Mesenchymal stem cell (in vitro differentiated cells and primary cell): ENCODE measurements around the gene JPH3.
"Not testable (repeated sequence)": the region's sequence is repeated elsewhere in the genome, so short reads cannot be mapped to it uniquely, and the experiment has no call there.

Experiments
- DNase-seq: peaks from one replicate; pipeline ENCODE4 v3.0.0-alpha.2; 2013
- H2AFZ ChIP-seq: one replicate; pipeline ENCODE4 v1.6.1; 2013; ENCODE audit warnings: low read depth, mild to moderate bottlenecking, control low read depth, inconsistent platforms, low read length, moderate library complexity
- H2AK5ac ChIP-seq: 2 replicates; pipeline ENCODE4 v1.6.1; 2013; ENCODE audit warnings: low read length, moderate library complexity, mild to moderate bottlenecking, inconsistent platforms; ENCODE audit not compliant: severe bottlenecking
- H2BK120ac ChIP-seq: one replicate; pipeline ENCODE4 v1.6.1; 2013; ENCODE audit warnings: low read depth, mild to moderate bottlenecking, inconsistent platforms, low read length, moderate library complexity
- H2BK12ac ChIP-seq, 2 experiments: one replicate each; pipeline ENCODE4 v1.6.1; 2013; ENCODE audit warnings: inconsistent platforms in 2 of 2, low read length in 2 of 2, mild to moderate bottlenecking in 2 of 2, moderate library complexity in 2 of 2, control low read depth in 1 of 2
- H2BK15ac ChIP-seq: one replicate; pipeline ENCODE4 v1.6.1; 2013; ENCODE audit warnings: mild to moderate bottlenecking, low read depth, inconsistent platforms; ENCODE audit not compliant: poor library complexity, severe bottlenecking
- H2BK5ac ChIP-seq: 2 replicates; pipeline ENCODE4 v1.6.1; 2013; ENCODE audit warnings: low read depth, mild to moderate bottlenecking, low read length, control low read depth, inconsistent platforms; ENCODE audit not compliant: poor library complexity, severe bottlenecking
- H3K14ac ChIP-seq, 2 experiments: one replicate each; pipeline ENCODE4 v1.6.1; 2013; ENCODE audit warnings: inconsistent platforms in 2 of 2, low read length in 2 of 2, control low read depth in 1 of 2, mild to moderate bottlenecking in 1 of 2, moderate library complexity in 1 of 2
- H3K18ac ChIP-seq, 2 experiments: one replicate each; pipeline ENCODE4 v1.6.1; 2013; ENCODE audit warnings: inconsistent platforms in 2 of 2, low read length in 2 of 2, control low read depth in 1 of 2, low read depth in 1 of 2, mild to moderate bottlenecking in 1 of 2
- H3K23ac ChIP-seq, 2 experiments: one replicate each; pipeline ENCODE4 v1.6.1; 2013; ENCODE audit warnings: inconsistent platforms in 2 of 2, low read length in 2 of 2, mild to moderate bottlenecking in 2 of 2, moderate library complexity in 2 of 2, control low read depth in 1 of 2
- H3K27ac ChIP-seq: 2 replicates; pipeline ENCODE4 v1.5.1; 2013; ENCODE audit warnings: mild to moderate bottlenecking, moderate library complexity, low read length, control low read depth, inconsistent platforms; ENCODE audit not compliant: poor library complexity, severe bottlenecking
- H3K27me3 ChIP-seq, 2 experiments: 2 replicates each; pipeline versions ENCODE4 v1.6.1 to v1.7.0; 2013; ENCODE audit warnings: low read length in 2 of 2, mild to moderate bottlenecking in 2 of 2, moderate library complexity in 2 of 2, control low read depth in 1 of 2, inconsistent platforms in 1 of 2; ENCODE audit not compliant: control insufficient read depth in 1 of 2, insufficient read depth in 1 of 2
- H3K36me3 ChIP-seq, 2 experiments: 2 replicates each; pipeline versions ENCODE4 v1.6.1 to v1.7.0; 2013; ENCODE audit warnings: low read length in 2 of 2, control low read depth in 1 of 2, inconsistent platforms in 1 of 2, low read depth in 1 of 2, mild to moderate bottlenecking in 1 of 2; ENCODE audit not compliant: insufficient read depth in 2 of 2, control insufficient read depth in 1 of 2
- H3K4ac ChIP-seq, 2 experiments: one replicate each; pipeline ENCODE4 v1.6.1; 2013; ENCODE audit warnings: inconsistent platforms in 2 of 2, low read length in 2 of 2, mild to moderate bottlenecking in 2 of 2, moderate library complexity in 2 of 2, control low read depth in 1 of 2, low read depth in 1 of 2
- H3K4me1 ChIP-seq: 2 replicates; pipeline ENCODE4 v1.6.1; 2013; ENCODE audit warnings: low read depth, low read length, control low read depth; ENCODE audit not compliant: control insufficient read depth, insufficient read depth
- H3K4me2 ChIP-seq: 2 replicates; pipeline ENCODE4 v1.6.1; 2013; ENCODE audit warnings: low read length, mild to moderate bottlenecking, inconsistent platforms; ENCODE audit not compliant: poor library complexity, severe bottlenecking
- H3K4me3 ChIP-seq, 2 experiments: 2 replicates each; pipeline versions ENCODE4 v1.5.1 to v1.7.0; 2013; ENCODE audit warnings: low read length in 2 of 2, mild to moderate bottlenecking in 2 of 2, control low read depth in 1 of 2, low read depth in 1 of 2; ENCODE audit not compliant: insufficient read depth in 1 of 2
- H3K79me1 ChIP-seq: replicated peaks from 2 replicates; pipeline ENCODE4 v1.6.1; 2013; ENCODE audit warnings: mild to moderate bottlenecking, control low read depth, low read length, inconsistent platforms; ENCODE audit not compliant: poor library complexity, severe bottlenecking
- H3K9ac ChIP-seq: 2 replicates; pipeline ENCODE4 v1.7.0; 2013; ENCODE audit warnings: mild to moderate bottlenecking, low read length, moderate library complexity
- H3K9me3 ChIP-seq: 2 replicates; pipeline ENCODE4 v1.7.0; 2013; ENCODE audit warnings: mild to moderate bottlenecking, low read length; ENCODE audit not compliant: control insufficient read depth
- H4K8ac ChIP-seq: one replicate; pipeline ENCODE4 v1.6.1; 2013; ENCODE audit warnings: inconsistent platforms, mild to moderate bottlenecking, low read length, moderate library complexity
- H4K91ac ChIP-seq: one replicate; pipeline ENCODE4 v1.6.1; 2013; ENCODE audit warnings: mild to moderate bottlenecking, low read length, inconsistent platforms
- WGBS: methylation state at CpG from one replicate; pipeline ENCODE4 v1.1.7; 2013; ENCODE audit warnings: mixed read lengths; 5-methylcytosine and 5-hydroxymethylcytosine counted together

The JPH3 gene

DNA sequence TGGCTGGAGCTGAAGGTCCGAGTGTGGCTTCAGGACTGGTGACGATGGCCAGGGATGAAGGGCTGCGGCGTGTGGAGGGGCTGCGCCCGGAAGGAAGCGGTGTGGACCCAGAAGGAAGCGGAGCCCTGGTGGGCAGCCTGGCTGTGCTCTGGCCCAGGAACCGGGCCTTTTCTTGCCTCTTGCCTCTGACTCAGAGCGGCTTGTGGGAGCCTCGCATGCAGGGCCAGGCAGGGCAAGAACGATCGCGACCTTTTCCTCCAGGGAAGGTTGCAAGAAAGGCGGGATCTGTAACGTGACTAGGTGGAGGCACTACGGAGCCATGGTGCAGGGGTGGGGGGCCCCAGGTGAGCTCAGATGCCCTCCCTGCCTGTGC, 78.0 kb downstream of the JPH3 start:
- no peak overlapping the region for H3K18ac ChIP-seq
- H2BK120ac ChIP-seq, result no peak overlapping the region
- no peak overlapping the region for H2AFZ ChIP-seq
- no peak overlapping the region for H3K14ac ChIP-seq
- H3K9me3 ChIP-seq, result no peaks in the 10 kb centered on the region
- H3K9ac ChIP-seq, result no peak overlapping the region
- no peak overlapping the region for H3K4me3 ChIP-seq
- no peak overlapping the region for H3K4me2 ChIP-seq
- H4K8ac ChIP-seq, result no peak overlapping the region
- H3K36me3 ChIP-seq, result no peaks in the 10 kb centered on the region
- no peak overlapping the region for H2BK15ac ChIP-seq
- no peak overlapping the region for H2BK5ac ChIP-seq
- H3K27ac ChIP-seq, result no peak overlapping the region
- DNase-seq, result no peak
- H4K91ac ChIP-seq, result no peak overlapping the region
- H3K23ac ChIP-seq, result no peak overlapping the region
- H2AK5ac ChIP-seq, result no peak overlapping the region
- no peaks in the 10 kb centered on the region for H3K79me1 ChIP-seq
- H2BK12ac ChIP-seq, result no peak overlapping the region
- H3K27me3 ChIP-seq, result peaks cover 11 to 66% of the 10 kb centered on the region in 2 experiments
- 91% methylated on average over 17 of the region's 17 CpGs for WGBS
- H3K4me1 ChIP-seq, result peaks cover 9% of the 10 kb centered on the region
- no peak overlapping the region for H3K4ac ChIP-seq

DNA sequence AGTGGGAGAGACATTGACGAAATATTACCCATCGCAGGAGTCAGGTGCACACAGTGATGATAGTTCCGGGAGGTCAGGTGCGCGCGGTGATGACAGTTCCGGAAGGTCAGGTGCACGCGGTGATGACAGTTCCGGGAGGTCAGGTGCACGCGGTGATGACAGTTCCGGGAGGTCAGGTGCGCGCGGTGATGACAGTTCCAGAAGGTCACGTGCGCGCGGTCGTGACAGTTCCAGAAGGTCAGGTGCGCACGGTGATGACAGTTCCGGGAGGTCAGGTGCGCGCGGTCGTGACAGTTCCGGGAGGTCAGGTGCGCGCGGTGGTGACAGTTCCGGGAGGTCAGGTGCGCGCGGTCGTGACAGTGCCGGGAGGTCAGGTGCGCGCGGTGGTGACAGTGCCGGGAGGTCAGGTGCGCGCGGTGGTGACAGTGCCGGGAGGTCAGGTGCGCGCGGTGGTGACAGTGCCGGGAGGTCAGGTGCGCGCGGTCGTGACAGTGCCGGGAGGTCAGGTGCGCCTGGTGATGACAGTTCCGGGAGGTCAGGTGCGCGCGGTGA, 78.8 kb downstream of the JPH3 start:
- DNase-seq, H3K36me3 ChIP-seq, H4K8ac ChIP-seq, H3K23ac ChIP-seq, H4K91ac ChIP-seq, H3K18ac ChIP-seq, H3K9ac ChIP-seq, H3K79me1 ChIP-seq, H3K9me3 ChIP-seq, H3K4me2 ChIP-seq, H3K27ac ChIP-seq, H2AFZ ChIP-seq, H2AK5ac ChIP-seq, H3K4me3 ChIP-seq, H2BK12ac ChIP-seq, H3K4ac ChIP-seq, H2BK5ac ChIP-seq, H3K4me1 ChIP-seq, H2BK120ac ChIP-seq, H3K14ac ChIP-seq, H2BK15ac ChIP-seq: not testable (repeated sequence)
- WGBS, result 98% methylated on average over 60 of the region's 60 CpGs
- H3K27me3 ChIP-seq, result peaks cover 15 to 66% of the 10 kb centered on the region in 2 experiments

DNA sequence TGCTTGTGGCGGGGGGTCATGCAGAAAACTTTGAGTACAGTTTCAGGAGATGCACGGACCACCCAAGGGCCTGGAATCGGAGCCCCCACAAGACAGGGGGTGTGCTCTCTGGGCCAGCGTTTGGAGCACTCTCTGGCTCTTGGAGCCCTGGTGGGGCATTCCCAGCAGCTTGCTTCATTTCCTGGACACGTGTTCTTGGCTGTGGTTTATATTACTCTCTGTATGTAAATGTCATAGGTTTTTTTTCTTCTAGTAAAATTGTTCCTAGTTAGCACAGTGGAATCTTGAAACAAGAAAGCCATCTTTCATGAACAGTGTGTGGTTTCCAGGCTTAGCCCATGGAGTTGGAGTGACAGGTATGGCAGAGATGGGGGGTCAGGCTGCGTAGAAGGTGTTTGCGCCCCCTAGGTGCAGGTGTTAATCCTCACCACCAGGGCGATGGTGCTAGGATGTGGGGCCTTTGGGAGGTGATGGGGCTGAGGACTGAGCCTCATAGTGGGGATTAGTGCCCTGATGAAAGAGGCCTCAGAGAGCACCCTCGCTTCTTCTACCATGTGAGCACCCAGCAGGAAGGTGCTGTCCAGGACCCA, 79.8 kb downstream of the JPH3 start:
- Histone ChIP-seq H3K4me3 (no peak overlapping the region), H3K4ac (no peak overlapping the region), H3K27ac (no peak overlapping the region), H3K18ac (no peak overlapping the region), H3K27me3 (peaks cover 21 to 71% of the 10 kb centered on the region in 2 experiments), H3K36me3 (no peaks in the 10 kb centered on the region), H3K79me1 (no peaks in the 10 kb centered on the region), H2AFZ (no peak overlapping the region), H3K9me3 (no peaks in the 10 kb centered on the region), H4K91ac (no peak overlapping the region), H2AK5ac (no peak overlapping the region), H4K8ac (peak overlapping the region; percentile 80), H3K4me1 (peaks cover 9% of the 10 kb centered on the region), H2BK15ac (no peak overlapping the region), H3K14ac (no peak overlapping the region), H3K23ac (no peak overlapping the region), H2BK5ac (peak overlapping the region; percentile 15), H3K9ac (no peak overlapping the region), H2BK12ac (peak overlapping the region in 1 of 2 experiments; percentile 75), H3K4me2 (peak overlapping the region; percentile 11), H2BK120ac (peak overlapping the region; percentile 49)
- WGBS, result 43% methylated on average over 8 of the region's 9 CpGs
- DNase-seq, result peak; percentile 77

DNA sequence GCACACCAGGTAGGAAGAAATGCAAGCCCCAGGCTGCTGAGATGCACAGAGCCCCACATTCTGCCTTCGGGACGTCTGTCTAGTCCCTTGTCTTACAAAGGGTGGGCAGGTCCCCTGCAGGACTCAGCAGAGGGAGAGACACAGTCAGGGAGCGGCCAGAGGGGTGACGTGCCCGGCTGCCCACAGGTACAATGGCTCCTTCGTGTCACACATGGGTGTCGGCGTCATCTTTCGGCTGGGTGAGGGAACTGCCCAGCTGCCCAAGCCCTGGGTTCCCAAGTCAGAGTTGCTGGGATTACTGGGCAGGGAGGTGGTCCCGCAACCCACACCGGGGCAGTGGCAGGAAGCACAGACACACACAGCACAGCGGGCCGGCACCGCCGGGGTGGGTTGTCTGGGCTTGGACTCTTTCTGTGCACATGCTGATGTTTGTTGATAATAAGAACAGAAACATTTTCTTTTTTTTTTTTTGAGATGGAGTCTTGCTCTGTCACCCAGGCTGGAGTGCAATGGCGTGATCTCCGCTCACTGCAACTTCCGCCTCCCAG, 80.6 kb downstream of the JPH3 start:
- Histone ChIP-seq H3K27me3 (peaks cover 16 to 73% of the 10 kb centered on the region in 2 experiments), H3K4me1 (peaks cover 9% of the 10 kb centered on the region), H3K4ac (no peak overlapping the region), H2AFZ (no peak overlapping the region), H4K91ac (no peak overlapping the region), H3K14ac (no peak overlapping the region), H3K27ac (no peak overlapping the region), H3K4me3 (no peak overlapping the region), H3K4me2 (no peak overlapping the region), H3K9ac (no peak overlapping the region), H3K9me3 (no peaks in the 10 kb centered on the region), H2AK5ac (no peak overlapping the region), H3K79me1 (no peaks in the 10 kb centered on the region), H2BK120ac (no peak overlapping the region), H3K18ac (no peak overlapping the region), H3K23ac (no peak overlapping the region), H2BK12ac (no peak overlapping the region), H3K36me3 (no peaks in the 10 kb centered on the region), H2BK5ac (no peak overlapping the region), H4K8ac (no peak overlapping the region), H2BK15ac (no peak overlapping the region)
- no peak for DNase-seq
- 95% methylated on average over 18 of the region's 18 CpGs for WGBS
